ENCODE results near the gene KIRREL3. TPM values are rescaled to one million over a fixed set of nuclear protein-coding genes. Genes with fewer than 3 reads are reported as not detected.

Gene KIRREL3
- total RNA-seq, 1 donor from 2014 or later, result not detected

DNA sequence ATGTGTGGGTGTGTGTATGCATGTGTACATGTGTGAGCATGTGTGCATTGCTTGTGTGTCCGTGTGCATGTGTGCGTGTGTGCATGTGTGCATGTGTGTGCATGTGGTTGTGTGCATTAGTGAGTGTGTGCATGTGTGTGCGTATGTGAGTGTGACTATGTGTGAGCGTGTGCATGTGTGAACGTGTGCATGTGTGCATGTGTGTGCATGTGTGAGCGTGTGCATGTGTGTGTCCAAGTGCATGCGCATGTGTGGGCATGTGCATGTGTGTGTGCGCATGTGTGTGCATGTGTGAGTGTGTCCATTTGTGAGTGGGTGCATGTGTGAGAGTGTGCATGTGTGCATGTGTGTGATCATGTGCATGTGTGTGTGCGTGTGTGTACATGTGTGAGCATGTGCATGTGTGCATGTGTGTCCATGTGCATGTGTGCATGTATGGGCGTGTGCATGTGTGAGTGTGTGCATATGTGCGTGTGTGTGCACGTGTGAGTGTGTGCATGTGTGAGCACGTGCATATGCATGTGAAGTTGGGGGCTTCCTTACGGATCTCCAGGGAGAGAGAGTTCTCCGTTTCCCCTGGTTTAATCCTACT, 549.3 kb downstream of the KIRREL3 start:
- no peaks in the 10 kb centered on the region for H3K36me3 ChIP-seq (ENCODE audit: control insufficient read depth, insufficient read depth, low read length)
- DNase-seq (ENCODE audit: low read depth) (no peak), FAIRE-seq (no peak)
- peaks cover 5% of the 10 kb centered on the region for H3K27me3 ChIP-seq (ENCODE audit: control insufficient read depth, insufficient read depth, low read length)
- H3K4me3 ChIP-seq (ENCODE audit: low read depth, low read length), result no peak overlapping the region
- no peak for TF ChIP-seq CTCF (IDR thresholded peaks at IDR 0.05; ENCODE audit: insufficient read depth, low read length, severe bottlenecking)

- Histone ChIP-seq H3K27me3 (ENCODE audit: control insufficient read depth, insufficient read depth, low read length) (peaks cover 5% of the 10 kb centered on the region), H3K4me3 (ENCODE audit: low read depth, low read length) (no peak overlapping the region), H3K36me3 (ENCODE audit: control insufficient read depth, insufficient read depth, low read length) (no peaks in the 10 kb centered on the region)
- FAIRE-seq, result no peak
- no peak for TF ChIP-seq CTCF (IDR thresholded peaks at IDR 0.05; ENCODE audit: insufficient read depth, low read length, severe bottlenecking)
- no peak for DNase-seq (ENCODE audit: low read depth)
These were observed 549.8 kb downstream of the KIRREL3 start for GRCh38 chr11:126450806-126451205.

- peaks cover 5% of the 10 kb centered on the region for H3K27me3 ChIP-seq (ENCODE audit: control insufficient read depth, insufficient read depth, low read length)
- no peak for TF ChIP-seq CTCF (IDR thresholded peaks at IDR 0.05; ENCODE audit: insufficient read depth, low read length, severe bottlenecking)
- no peak overlapping the region for H3K4me3 ChIP-seq (ENCODE audit: low read depth, low read length)
- no peaks in the 10 kb centered on the region for H3K36me3 ChIP-seq (ENCODE audit: control insufficient read depth, insufficient read depth, low read length)
- FAIRE-seq, result peak; percentile 99
- no peak for DNase-seq (ENCODE audit: low read depth)
These were observed 550.4 kb downstream of the KIRREL3 start for GRCh38 chr11:126450198-126450597.

- FAIRE-seq, result no peak
- H3K4me3 ChIP-seq (ENCODE audit: low read depth, low read length), result no peak overlapping the region
- H3K27me3 ChIP-seq (ENCODE audit: control insufficient read depth, insufficient read depth, low read length), result peaks cover 2% of the 10 kb centered on the region
- H3K36me3 ChIP-seq (ENCODE audit: control insufficient read depth, insufficient read depth, low read length), result no peaks in the 10 kb centered on the region
- no peak for DNase-seq (ENCODE audit: low read depth)
- TF ChIP-seq CTCF (IDR thresholded peaks at IDR 0.05; ENCODE audit: insufficient read depth, low read length, severe bottlenecking), result no peak
These were observed 554.0 kb downstream of the KIRREL3 start for GRCh38 chr11:126446581-126446980.

DNA sequence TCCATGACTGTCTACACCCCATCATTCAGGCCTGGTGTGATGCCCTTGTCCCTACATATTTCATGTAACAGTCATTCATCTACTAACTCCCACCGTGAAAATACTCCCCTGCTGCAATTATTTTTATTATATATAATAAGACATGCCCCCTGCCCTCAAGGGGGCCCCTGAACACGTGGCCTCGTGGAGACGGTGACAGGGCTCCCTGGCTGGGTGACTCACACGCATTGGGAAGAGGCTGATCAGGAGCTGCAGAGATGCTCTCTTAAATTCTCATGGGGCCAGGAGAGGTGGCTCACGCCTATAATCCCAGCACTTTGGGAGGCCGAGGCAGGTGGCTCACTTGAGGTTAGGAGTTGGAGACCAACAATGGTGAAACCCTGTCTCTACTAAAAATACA, 556.5 kb downstream of the KIRREL3 start:
- peaks cover 6% of the 10 kb centered on the region for H3K27me3 ChIP-seq (ENCODE audit: control insufficient read depth, insufficient read depth, low read length)
- no peaks in the 10 kb centered on the region for H3K36me3 ChIP-seq (ENCODE audit: control insufficient read depth, insufficient read depth, low read length)
- DNase-seq (ENCODE audit: low read depth) (no peak), FAIRE-seq (no peak)
- TF ChIP-seq CTCF (IDR thresholded peaks at IDR 0.05; ENCODE audit: insufficient read depth, low read length, severe bottlenecking), result no peak
- no peak overlapping the region for H3K4me3 ChIP-seq (ENCODE audit: low read depth, low read length)

DNA sequence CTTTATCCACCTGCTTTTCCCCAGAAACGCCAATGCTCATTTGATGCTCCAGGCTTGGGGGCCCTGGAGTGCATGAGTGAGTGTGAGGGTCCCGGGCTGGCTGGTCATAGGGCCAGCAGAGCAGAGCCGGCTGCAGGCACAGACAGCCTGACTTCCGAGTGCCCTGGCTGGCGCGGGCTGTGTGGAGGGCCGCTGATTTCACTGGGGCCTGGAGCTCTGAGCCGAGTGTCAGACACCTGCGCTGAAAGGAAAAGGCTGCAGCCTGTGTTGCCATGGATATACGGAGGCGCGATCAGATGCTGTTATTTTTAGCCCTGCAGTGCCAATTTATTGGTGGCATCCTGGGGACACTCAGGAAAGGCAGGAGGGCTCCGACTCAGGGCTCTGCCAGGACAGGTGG, 557.5 kb downstream of the KIRREL3 start:
- H3K27me3 ChIP-seq (ENCODE audit: control insufficient read depth, insufficient read depth, low read length), result peaks cover 6% of the 10 kb centered on the region
- H3K36me3 ChIP-seq (ENCODE audit: control insufficient read depth, insufficient read depth, low read length), result no peaks in the 10 kb centered on the region
- no peak for TF ChIP-seq CTCF (IDR thresholded peaks at IDR 0.05; ENCODE audit: insufficient read depth, low read length, severe bottlenecking)
- FAIRE-seq (no peak), DNase-seq (ENCODE audit: low read depth) (no peak)
- H3K4me3 ChIP-seq (ENCODE audit: low read depth, low read length), result no peak overlapping the region

Data from bronchial epithelial cell (primary cell).